GM18526 (cell line): ENCODE measurements around the gene SHISA9.

ENCODE experiments used
- POLR2A ChIP-seq: IDR thresholded peaks from 3 replicates; pipeline ENCODE4 v1.6.1; 2011; ENCODE audit not compliant: insufficient read length; ENCODE audit errors: extremely low read depth

SHISA9 gene

GRCh38 chr16:13067648-13068047, 166.2 kb downstream of the SHISA9 start:
- TF ChIP-seq POLR2A = no peak

GRCh38 chr16:13068912-13069583, 167.7 kb downstream of the SHISA9 start:
- TF ChIP-seq POLR2A = no peak

GRCh38 chr16:13070268-13070667, 168.9 kb downstream of the SHISA9 start:
- TF ChIP-seq POLR2A = no peak

- TF ChIP-seq POLR2A = no peak
Measured at GRCh38 chr16:13076878-13077277, 175.5 kb downstream of the SHISA9 start.

DNA sequence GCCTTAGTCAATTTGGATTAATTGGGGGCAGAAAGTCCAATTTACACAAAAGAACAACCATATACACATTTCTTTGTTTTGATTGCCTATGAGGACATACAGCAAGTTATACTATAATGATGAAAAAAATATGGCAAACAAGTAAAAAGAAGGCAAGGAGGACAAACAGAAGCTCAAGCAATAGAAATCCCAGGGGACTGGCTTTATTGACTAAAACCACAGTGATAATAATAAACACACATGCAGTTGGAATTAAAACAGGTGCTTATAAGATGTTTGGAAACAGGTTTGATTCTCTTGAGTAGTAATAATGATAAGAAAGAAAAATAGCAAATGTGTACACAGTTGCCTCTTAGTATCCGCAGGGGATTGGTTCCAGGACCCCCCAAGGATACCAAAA, 176.4 kb downstream of the SHISA9 start:
- no peak for TF ChIP-seq POLR2A

DNA sequence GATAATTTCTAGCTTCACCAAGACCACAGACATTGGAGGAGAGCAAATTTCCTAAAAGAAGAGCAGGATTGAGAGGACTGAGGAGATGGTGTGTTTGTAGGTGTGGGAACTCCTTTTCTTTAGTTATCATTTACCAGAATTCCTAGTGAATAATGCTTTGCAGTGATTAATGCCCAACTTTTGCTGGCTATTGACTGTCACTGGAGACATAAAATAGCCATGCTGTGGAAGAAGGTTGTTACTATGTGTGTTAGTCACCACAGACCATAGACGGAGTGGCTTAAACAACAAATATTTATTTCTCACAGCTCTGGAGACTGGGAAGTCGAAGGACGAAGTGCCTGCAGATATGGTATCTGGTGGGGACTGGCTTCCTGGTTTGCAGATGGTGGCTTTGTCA, 179.1 kb downstream of the SHISA9 start:
- no peak for TF ChIP-seq POLR2A

- no peak for TF ChIP-seq POLR2A
Measured at GRCh38 chr16:13081825-13082331, 180.5 kb downstream of the SHISA9 start.

- TF ChIP-seq POLR2A = no peak
Measured at GRCh38 chr16:13083681-13084080, 182.3 kb downstream of the SHISA9 start.

- no peak for TF ChIP-seq POLR2A
Measured at GRCh38 chr16:13084331-13084730, 182.9 kb downstream of the SHISA9 start.

GRCh38 chr16:13093661-13094060, 192.3 kb downstream of the SHISA9 start:
- TF ChIP-seq POLR2A = no peak

DNA sequence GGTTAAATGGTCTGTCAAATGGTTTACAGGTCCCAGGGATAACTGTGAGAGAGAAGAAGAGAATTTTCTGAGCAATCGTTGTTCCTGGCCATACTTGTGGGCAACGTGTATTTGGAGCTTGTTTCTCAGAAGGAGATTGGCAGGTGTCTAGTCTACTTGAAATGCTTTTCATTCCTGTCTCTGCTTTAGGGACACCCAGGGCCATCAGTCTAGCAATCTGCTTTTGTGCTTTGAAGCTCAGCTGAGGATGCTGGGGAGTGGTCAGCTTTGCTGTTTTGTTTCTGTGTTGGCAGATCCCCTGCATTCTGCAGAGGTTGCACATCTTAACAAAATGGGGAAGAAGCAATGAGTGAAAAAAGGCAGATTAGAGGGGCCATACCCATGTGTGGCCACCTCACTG, 193.7 kb downstream of the SHISA9 start:
- TF ChIP-seq POLR2A = no peak

DNA sequence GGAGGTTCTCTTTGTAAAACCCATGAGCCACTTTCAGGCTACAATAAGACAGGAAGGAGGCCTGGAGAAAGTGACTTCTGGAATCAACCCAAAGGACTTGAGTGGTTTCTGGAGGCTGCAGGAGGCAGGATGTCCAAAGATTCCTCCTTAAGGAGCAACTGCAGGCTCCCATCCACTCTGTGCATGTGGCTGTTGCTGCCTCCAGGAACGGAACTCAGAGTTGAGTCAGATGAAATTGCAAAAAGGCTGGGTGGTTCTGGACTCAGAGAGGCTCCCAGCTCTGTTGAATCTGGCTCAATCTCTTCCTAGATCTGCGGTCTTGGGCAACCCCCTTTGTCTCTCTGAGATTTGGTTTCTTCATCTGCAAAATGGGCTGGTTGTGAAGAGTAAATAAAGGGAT, 197.1 kb downstream of the SHISA9 start:
- no peak for TF ChIP-seq POLR2A

DNA sequence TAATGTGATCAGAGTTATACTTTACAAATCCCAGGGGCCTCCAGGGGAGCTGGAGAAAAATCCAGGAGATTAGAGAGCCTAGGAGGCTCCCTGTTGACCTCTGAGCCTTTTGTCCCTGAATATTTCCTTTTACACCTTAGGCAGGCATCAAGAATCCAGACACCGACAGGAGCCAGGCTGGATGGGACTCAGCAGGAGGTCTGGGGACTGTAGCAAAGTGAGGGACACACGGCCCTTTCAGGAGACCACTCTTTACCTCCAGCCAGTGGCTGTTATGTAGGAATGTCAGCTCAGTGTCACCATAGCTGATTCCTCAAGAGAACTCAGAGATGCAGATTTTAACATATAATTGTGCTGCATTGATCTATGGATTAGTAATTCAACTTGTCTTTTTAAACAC, 198.4 kb downstream of the SHISA9 start:
- no peak for TF ChIP-seq POLR2A

- no peak for TF ChIP-seq POLR2A
Measured at GRCh38 chr16:13100970-13101369, 199.6 kb downstream of the SHISA9 start.

DNA sequence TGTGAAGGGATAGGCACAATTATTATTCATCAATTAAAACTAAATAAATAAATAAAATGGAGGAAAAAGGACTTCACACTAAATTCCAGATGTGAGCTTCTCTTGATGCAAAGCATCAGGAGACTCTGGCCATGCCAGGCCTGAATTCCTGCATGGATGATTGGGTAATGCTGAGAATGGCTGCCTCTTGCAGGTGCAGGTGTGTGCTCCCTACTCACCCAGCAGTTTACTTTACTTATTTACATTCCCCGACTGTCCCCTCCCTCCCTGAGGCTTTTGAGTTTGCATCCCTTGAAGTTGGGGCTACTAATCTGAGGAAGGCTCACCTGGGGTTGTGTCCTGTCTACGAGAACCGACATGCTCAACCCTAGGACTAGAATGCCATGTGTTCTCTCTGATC, 200.4 kb downstream of the SHISA9 start:
- TF ChIP-seq POLR2A = no peak

DNA sequence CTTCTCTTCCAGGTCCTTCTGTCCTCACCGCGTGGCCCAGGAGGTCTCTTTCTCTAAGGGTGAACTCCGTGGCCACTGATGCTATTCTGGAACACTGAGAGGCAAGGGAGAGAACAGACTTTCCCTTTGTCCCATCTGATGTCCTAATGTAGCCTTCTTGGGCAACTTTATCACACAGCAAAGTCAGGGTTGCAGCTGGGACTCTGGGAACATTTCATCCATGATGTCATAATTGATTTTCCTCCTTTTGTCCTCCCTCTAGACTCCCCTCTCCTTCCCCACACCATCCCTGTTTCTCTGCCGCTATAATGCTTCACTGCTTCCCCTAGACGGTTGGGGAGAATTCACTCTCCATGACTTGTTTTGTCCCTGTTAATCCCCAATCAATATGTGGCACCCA, 201.0 kb downstream of the SHISA9 start:
- no peak for TF ChIP-seq POLR2A

GRCh38 chr16:13103831-13104530, 202.6 kb downstream of the SHISA9 start:
- no peak for TF ChIP-seq POLR2A

DNA sequence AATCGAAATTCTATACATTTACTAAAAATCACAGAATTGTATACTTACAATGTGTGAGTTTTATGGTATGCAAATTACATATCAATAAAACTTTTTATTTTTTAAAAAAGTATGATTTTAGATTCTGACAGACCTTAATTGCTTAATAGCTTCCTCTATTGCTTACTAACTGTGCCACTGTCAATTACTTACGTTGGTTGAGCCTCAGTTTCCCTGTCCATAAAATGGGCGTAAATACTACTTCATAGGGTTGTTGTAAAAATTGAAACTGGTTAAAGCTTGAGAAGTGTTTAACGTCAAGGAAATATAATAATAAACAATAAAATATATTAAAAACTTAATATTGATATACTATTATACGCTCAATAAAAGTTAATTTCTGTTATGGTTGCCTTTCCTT, 203.4 kb downstream of the SHISA9 start:
- TF ChIP-seq POLR2A = no peak
